Measurements from ENCODE around the gene FHIT. TPM values are rescaled to one million over a fixed set of nuclear protein-coding genes. Genes with fewer than 3 reads are reported as not detected.

Gene FHIT
- total RNA-seq, 4 donors from 2014 or later, result 4.4 to 10.6 (median 8.4) TPM

GRCh38 chr3:60765776-60766175 is 485.5 kb downstream of the FHIT start:
- TF ChIP-seq CTCF (IDR thresholded peaks at IDR 0.05; ENCODE audit: low read depth), result no peak

- TF ChIP-seq CTCF (IDR thresholded peaks at IDR 0.05; ENCODE audit: low read depth), result no peak
Observed at GRCh38 chr3:60764870-60765269, 486.4 kb downstream of the FHIT start.

GRCh38 chr3:60760145-60760544 is 491.1 kb downstream of the FHIT start:
- TF ChIP-seq CTCF (IDR thresholded peaks at IDR 0.05; ENCODE audit: low read depth), result no peak

- TF ChIP-seq CTCF (IDR thresholded peaks at IDR 0.05; ENCODE audit: low read depth), result no peak
Observed at GRCh38 chr3:60759439-60759838, 491.8 kb downstream of the FHIT start.

GRCh38 chr3:60758831-60759230 is 492.4 kb downstream of the FHIT start:
- TF ChIP-seq CTCF (IDR thresholded peaks at IDR 0.05; ENCODE audit: low read depth), result no peak

- no peak for TF ChIP-seq CTCF (IDR thresholded peaks at IDR 0.05; ENCODE audit: low read depth)
Observed at GRCh38 chr3:60758171-60758570, 493.1 kb downstream of the FHIT start.

- TF ChIP-seq CTCF (IDR thresholded peaks at IDR 0.05; ENCODE audit: low read depth), result no peak
Observed at GRCh38 chr3:60757724-60758123, 493.5 kb downstream of the FHIT start.

Measured in subcutaneous adipose tissue (tissue), 4 donors.